Effector CD8-positive, alpha-beta T cell (primary cell): ENCODE results near the gene SDCCAG8.
"Not testable (repeated sequence)": the region's sequence is repeated elsewhere in the genome, so short reads cannot be mapped to it uniquely, and the experiment has no call there.

ENCODE experiments used
- DNase-seq: peaks from one replicate; lab custom pipeline; 2025; lab: John Stamatoyannopoulos, UW

SDCCAG8 gene

GRCh38 chr1:243332440-243332839, 76.6 kb downstream of the SDCCAG8 start:
- no peak for DNase-seq

DNA sequence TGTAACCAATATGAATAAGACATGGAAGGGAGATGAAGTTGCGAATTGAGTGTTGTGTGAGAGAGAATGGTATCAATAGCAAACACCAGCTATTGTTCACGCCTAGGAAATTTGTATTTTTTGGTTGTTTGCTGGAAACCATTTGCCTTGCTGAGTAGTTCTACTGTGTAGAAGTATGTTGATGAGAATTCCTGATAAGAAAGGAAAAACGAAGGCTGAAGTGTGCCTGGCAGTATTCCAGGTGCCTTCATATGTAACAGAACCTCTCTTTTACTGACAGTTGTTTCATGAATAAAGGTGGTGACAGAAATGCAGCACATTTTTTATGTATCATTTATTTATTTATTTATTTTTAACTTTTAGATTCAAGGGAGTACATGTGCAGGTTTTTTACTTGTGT, 79.5 kb downstream of the SDCCAG8 start:
- DNase-seq, result no peak

- no peak for DNase-seq
Observed at GRCh38 chr1:243336163-243336562, 80.3 kb downstream of the SDCCAG8 start.

GRCh38 chr1:243338848-243339247, 83.0 kb downstream of the SDCCAG8 start:
- DNase-seq, result not testable (repeated sequence)

DNA sequence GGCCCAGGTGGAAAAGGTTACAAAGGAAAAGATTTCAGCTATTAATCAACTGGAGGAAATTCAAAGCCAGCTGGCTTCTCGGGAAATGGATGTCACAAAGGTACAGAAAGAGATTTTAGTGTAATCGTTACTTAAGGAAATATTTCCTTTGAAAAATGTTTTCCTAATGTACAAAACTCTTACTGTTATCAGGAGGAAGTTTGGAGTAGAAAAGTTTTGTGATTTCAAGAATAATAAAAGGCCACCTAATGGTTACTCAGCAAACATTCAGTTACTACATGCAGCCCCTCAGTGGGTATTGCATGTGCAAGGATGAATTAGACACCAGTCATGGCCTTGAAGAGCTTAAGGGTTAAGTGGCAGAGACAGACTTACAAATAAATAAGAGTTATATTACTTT, 85.2 kb downstream of the SDCCAG8 start:
- DNase-seq, result no peak

DNA sequence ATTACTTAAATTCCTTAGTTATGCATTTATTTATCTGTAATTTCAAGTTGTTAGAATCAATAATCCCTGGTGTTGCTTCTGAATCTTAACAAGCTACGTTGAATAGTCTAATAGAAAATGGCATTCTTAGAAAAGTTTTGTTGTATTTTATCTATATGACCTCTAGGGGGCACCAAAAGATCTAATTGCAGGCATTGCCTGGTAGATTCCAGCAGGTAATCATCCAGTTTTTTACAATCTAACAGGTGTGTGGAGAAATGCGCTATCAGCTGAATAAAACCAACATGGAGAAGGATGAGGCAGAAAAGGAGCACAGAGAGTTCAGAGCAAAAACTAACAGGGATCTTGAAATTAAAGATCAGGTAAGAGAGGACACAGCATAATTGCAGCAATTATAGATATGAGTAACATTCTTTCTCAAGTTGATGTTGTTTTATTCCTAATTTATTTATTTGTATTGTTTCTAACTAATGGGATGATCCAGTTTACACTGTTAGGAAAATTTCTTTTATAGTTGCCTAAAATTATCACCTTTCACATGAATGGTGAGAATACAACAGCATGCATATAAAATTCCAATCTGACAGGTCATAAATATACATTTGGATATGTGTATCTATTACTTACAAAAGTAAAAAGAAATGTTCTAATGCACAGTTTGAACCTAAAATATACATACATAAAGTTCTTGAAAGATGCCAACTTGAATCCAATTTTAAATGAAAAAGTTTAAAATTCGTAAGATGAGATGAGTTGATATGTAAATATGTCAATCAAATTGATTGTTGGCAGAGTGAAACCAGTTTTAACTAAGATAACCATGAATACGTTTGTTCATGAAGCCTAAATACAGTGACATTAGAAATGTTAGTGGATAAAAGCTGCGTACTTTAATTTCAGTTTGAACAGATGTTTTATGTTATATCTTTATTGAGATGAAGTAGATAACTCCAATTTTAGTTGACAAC, 88.4 kb downstream of the SDCCAG8 start:
- no peak for DNase-seq

GRCh38 chr1:243345205-243345604, 89.4 kb downstream of the SDCCAG8 start:
- no peak for DNase-seq

- no peak for DNase-seq
Observed at GRCh38 chr1:243346016-243346415, 90.2 kb downstream of the SDCCAG8 start.

GRCh38 chr1:243346468-243346867, 90.6 kb downstream of the SDCCAG8 start:
- DNase-seq, result no peak

DNA sequence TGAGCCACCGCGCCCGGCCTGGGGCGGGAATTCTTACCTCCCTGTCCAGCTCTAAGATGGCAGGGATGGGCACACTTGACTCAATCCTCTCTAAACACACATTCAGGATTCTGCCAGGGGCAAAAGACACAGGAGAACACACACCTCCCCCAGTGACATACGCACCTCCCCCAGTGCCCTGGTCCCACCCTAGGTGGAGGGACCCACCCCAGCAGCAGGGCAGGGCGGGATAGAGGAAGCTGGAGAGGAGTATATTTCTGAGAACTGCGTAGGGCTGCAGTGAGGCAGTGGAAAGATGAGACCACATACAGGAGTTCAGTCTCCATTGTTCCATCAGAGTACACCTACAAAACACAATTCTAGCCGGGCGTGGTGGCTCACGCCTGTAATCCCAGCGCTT, 92.5 kb downstream of the SDCCAG8 start:
- no peak for DNase-seq

GRCh38 chr1:243349128-243349527, 93.3 kb downstream of the SDCCAG8 start:
- DNase-seq, result no peak

- DNase-seq, result no peak
Observed at GRCh38 chr1:243351337-243351736, 95.5 kb downstream of the SDCCAG8 start.

DNA sequence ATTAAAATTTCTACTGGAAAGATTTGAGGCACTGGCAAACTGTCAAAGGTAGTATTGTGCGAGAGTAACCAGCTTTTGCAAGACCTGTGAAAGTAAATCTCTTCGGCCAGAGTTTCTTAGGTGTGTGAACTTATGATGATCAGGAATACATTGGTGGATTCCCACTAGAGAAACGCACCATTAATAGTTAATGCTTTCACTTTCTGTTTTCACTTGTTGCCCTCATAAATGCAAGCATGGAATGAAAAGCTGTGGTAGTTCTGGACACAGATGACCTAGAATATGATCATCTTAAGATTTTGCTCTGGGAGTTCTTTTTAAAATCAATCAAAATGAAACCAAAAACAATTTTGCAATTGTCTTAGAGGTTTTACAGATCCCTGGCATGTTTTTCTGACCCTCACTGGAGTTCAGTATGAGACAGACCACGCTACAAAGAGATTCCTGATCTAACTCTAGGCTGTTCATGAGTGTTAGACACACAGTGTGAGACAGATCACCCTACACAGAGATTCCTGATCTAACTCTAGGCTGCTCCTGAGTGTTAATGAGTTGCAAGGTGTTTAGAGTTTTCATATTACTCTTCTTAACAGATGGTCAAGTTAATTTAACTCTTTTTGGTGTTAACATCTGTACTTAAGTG, 98.8 kb downstream of the SDCCAG8 start:
- DNase-seq, result no peak

DNA sequence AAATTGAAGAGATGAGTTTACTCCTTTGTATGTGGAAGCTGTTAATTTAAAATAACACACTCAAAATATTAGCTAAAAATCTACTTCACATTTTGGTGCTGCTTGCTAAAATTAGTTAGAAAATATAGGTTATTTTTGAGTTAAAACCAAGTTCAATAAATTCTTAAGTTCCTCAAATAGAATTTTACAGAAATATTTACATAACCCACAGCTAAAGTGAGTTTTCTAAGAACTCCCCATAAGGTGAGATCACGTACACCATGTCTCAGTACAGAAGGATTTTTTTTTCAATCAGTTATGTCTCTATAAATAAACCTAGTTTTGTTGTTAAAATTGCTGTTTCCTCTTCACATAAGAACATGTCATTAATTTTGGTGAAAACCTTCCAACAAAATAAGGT, 108.0 kb downstream of the SDCCAG8 start:
- no peak for DNase-seq

DNA sequence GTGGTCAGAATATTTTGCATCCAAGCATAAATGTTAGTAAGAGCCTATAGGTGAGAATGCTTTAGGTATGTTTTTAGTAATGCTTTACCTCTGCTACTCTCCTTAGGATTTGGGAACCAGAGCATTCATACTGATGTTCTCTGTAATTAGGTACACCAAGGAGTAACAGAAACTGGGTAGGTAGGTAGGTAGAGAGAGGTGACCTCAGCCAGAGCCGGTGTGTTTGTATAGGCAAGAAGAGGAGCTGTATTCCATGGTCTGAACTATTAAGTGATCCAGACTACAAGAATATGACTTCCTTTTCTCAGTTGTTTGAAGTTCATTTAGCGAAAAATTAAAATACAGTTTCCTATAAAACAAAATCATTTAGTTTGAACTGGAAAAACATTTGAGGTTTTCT, 108.5 kb downstream of the SDCCAG8 start:
- DNase-seq, result no peak

GRCh38 chr1:243364866-243365265, 109.0 kb downstream of the SDCCAG8 start:
- DNase-seq, result no peak

DNA sequence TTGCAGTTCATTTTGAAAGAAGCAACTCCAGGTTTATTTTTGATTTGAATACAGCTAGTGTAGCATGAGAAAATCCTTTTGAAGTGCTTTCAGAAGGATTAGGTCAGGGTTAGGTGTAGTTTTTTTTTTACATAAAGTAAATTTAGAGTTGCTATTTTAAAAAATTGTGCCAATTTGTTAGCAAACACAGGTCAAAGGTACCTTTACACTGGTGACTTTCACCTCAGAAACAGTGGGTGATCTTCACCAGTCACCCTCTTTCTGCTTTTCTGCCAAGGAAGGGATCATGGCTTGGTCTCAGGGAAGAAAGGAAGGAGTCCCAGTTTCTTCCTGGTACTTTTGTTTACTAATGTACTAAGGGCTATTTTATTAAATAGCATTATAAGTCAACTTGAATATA, 111.5 kb downstream of the SDCCAG8 start:
- DNase-seq, result no peak

DNA sequence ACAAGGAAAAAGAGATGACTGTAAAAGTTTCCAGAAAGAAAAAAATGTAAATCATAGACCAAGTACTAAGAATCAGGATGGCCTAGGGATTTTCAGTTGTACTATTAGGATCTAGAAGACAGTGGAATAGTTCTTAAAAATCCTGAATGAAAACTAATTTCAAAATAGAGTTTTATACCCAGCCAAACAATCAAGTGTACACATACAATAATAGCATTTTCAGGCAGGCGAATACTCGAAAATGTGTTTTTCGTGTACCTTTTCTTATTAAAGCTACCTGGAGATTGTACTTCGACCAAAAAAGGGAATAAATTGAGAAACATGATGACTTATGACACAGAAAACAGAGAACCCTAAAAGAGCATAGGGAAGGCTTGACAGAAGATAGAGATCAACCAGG, 118.6 kb downstream of the SDCCAG8 start:
- no peak for DNase-seq

DNA sequence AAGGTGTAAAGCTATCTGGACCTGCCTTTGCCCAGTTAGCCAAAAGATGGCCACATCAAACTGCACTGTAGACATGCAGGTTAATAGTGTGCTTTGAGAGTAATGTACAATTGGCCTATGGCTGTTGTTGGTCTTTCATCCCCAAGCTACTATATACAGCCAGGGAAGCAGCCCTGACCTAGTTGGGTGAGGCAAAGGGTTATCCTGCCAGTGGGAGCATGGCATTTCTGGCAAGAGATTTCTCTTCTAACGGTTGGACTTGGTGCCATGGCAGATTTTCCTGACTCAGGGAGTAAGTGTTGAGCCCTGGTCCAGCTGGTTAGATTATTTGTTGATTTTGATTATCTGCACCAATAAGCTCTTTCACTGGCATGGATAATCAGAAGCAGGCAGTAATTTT, 119.8 kb downstream of the SDCCAG8 start:
- no peak for DNase-seq

DNA sequence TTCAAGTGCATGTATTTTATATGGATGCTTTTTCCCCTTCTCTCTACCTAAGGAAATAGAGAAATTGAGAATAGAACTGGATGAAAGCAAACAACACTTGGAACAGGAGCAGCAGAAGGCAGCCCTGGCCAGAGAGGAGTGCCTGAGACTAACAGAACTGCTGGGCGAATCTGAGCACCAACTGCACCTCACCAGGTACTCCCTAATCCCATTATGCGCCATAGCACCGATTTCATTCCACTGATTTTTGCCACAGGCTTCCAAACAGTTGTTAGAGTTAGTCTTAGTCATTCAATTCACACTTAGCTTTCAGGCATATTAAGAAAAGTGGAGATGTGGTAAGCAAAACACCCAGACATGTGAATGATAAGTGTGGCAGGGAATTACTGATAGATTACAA, 122.8 kb downstream of the SDCCAG8 start:
- DNase-seq, result no peak

DNA sequence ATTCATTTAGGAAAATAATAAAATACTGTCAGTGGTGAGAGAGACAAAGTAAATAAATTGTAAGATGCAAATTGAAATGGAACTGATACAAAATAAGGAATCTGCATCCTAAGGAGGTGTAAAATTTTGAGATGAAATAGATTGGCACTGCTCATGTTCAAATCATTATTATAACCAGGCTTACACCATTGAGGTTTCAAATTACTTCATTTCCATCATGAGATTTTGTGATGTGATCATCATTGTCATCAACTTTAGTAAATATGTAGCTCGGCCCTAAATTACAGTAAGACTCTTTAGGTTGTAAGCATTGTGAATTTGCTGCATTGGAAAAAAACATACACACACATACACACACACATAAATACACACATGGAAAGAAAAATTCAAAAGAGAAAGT, 123.4 kb downstream of the SDCCAG8 start:
- DNase-seq, result no peak

DNA sequence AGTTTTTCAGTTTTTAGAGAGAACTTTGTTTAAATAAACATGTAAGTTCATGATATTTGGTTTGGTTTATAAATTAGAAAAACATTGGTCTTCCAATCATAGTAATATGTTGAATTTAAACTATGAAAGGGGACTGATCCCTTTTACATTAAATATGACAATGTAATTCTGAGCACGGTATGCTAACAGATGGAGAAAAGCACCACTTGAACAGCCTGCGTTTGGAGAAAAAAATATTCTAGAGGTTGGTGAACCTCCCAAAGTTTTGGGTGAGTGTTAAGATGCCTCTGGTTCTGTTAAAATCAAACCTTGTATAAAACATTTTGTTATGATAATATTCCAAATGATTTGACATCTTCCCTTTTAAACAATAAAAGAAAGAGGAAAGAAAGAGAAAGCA, 123.9 kb downstream of the SDCCAG8 start:
- no peak for DNase-seq

DNA sequence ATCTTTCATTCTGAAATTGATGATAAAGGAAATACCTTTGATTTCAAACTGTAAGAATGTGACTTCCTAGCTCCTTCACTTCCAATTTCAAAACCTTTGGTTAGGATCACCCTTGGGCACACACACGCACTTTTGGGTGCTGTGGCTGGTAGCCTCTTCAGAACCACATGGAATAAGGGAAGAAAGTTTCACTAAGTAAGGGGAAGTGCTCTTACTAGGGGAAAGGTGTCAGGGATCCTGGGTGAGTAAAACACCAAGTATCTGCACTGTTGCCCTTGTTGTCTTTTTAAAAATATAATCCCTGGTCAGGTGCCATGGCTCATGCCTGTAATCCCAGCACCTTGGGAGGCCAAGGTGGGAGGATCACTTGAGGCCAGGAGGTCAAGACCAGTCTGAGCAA, 132.4 kb downstream of the SDCCAG8 start:
- no peak for DNase-seq
